ENCODE results near the gene TRAF2.

The TRAF2 gene

DNA sequence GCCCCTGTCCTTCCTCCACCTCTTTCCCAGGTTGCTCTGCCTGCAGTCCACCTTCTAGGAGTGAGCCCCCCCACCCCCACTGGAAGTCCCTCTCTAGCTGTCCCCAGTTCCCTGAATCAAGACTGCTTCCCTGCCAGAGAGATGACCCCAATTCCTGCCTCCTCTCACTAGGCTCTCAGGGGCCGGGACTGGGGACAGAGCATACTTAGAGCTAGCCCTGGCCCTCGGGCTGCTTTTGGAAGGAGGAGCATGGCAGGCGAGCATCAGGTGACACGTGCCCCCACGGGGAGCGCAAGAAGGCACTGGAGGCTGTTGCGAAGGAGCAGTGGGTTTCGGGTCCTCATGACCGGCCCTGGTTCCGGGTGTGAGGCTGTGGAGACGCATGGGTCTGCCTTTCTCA, 9.7 kb downstream of the TRAF2 start:
- Histone ChIP-seq H3K36me3 (ENCODE audit: control insufficient read depth, insufficient read depth, low read length) (peaks cover 59% of the 10 kb centered on the region), H3K27ac (ENCODE audit: low read depth, low read length) (no peak overlapping the region), H3K9me3 (ENCODE audit: control insufficient read depth, insufficient read depth, low read depth, low read length) (no peaks in the 10 kb centered on the region), H3K4me3 (ENCODE audit: low read depth, low read length) (no peak overlapping the region), H3K4me1 (ENCODE audit: control insufficient read depth, insufficient read depth, low read length) (0 out of 2 replicates have a peak, but pooled peaks cover 2% of the 10 kb centered on the region), H3K9ac (ENCODE audit: low read length) (no peak overlapping the region), H3K27me3 (ENCODE audit: control insufficient read depth, insufficient read depth, low read length) (no peaks in the 10 kb centered on the region)

DNA sequence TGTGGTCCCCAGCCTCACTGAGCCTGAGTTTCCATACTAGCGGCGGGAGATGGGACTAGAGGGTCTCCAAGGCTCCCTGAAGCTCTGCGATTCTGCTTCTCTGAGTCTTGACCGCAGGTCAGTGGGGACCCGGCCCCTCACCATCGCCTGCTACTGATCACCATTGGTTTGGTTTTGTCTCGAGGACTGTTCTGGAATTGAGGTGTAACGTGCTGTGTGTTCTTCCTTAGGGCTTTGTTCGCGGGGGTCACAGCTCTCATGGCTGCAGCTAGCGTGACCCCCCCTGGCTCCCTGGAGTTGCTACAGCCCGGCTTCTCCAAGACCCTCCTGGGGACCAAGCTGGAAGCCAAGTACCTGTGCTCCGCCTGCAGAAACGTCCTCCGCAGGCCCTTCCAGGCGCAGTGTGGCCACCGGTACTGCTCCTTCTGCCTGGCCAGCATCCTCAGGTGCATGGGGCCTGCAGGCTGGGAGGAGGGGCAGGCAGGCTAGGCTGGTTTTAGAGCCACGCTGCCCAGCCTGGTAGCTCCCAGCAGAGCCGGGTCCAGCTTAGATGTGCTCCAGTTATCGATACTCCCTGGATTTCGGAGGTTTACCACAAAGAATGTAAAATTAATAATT, 12.3 kb downstream of the TRAF2 start:
- no peak overlapping the region for H3K9ac ChIP-seq (ENCODE audit: low read length)
- no peaks in the 10 kb centered on the region for H3K9me3 ChIP-seq (ENCODE audit: control insufficient read depth, insufficient read depth, low read depth, low read length)
- no peaks in the 10 kb centered on the region for H3K27me3 ChIP-seq (ENCODE audit: control insufficient read depth, insufficient read depth, low read length)
- peaks cover 69% of the 10 kb centered on the region for H3K36me3 ChIP-seq (ENCODE audit: control insufficient read depth, insufficient read depth, low read length)
- no peak overlapping the region for H3K4me3 ChIP-seq (ENCODE audit: low read depth, low read length)
- H3K27ac ChIP-seq (ENCODE audit: low read depth, low read length) = no peak overlapping the region
- H3K4me1 ChIP-seq (ENCODE audit: control insufficient read depth, insufficient read depth, low read length) = 0 out of 2 replicates have a peak, but pooled peaks cover 5% of the 10 kb centered on the region

DNA sequence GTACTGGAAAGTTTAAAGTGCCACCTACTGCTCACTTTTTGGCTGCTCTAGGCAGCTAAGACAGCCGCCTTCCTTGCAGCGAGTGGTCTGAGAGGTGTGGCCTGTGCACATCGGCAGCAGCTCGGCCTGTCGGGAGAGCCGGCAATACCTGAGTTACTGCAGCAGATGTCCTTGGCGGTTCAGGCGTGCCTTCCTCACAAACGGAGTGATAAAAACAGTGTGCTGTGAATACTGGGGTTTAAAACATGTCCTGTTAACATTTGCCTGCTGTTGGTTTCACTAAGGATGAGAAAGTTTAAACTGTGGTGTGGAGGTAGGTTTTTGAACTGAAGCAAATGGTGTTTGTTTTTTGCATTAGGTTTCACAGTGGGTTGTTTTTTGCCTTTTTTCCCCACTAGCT, 12.9 kb downstream of the TRAF2 start:
- no peak overlapping the region for H3K9ac ChIP-seq (ENCODE audit: low read length)
- no peak overlapping the region for H3K27ac ChIP-seq (ENCODE audit: low read depth, low read length)

GRCh38 chr9:136900556-136900955, 14.2 kb downstream of the TRAF2 start:
- peaks cover 68% of the 10 kb centered on the region for H3K36me3 ChIP-seq (ENCODE audit: control insufficient read depth, insufficient read depth, low read length)
- H3K9ac ChIP-seq (ENCODE audit: low read length) = no peak overlapping the region
- no peaks in the 10 kb centered on the region for H3K9me3 ChIP-seq (ENCODE audit: control insufficient read depth, insufficient read depth, low read depth, low read length)
- no peak overlapping the region; the same call in 1 of the 2 replicates for H3K27ac ChIP-seq (ENCODE audit: low read depth, low read length)
- H3K4me1 ChIP-seq (ENCODE audit: control insufficient read depth, insufficient read depth, low read length) = 0 out of 2 replicates have a peak, but pooled peaks cover 5% of the 10 kb centered on the region
- no peaks in the 10 kb centered on the region for H3K27me3 ChIP-seq (ENCODE audit: control insufficient read depth, insufficient read depth, low read length)
- H3K4me3 ChIP-seq (ENCODE audit: low read depth, low read length) = no peak overlapping the region

More for the DNA sequence above, 12.9 kb downstream of the TRAF2 start:
- H3K9me3 ChIP-seq (ENCODE audit: control insufficient read depth, insufficient read depth, low read depth, low read length) = no peaks in the 10 kb centered on the region
- no peaks in the 10 kb centered on the region for H3K27me3 ChIP-seq (ENCODE audit: control insufficient read depth, insufficient read depth, low read length)
- H3K4me3 ChIP-seq (ENCODE audit: low read depth, low read length) = no peak overlapping the region
- H3K36me3 ChIP-seq (ENCODE audit: control insufficient read depth, insufficient read depth, low read length) = peaks cover 71% of the 10 kb centered on the region
- H3K4me1 ChIP-seq (ENCODE audit: control insufficient read depth, insufficient read depth, low read length) = 0 out of 2 replicates have a peak, but pooled peaks cover 5% of the 10 kb centered on the region

DNA sequence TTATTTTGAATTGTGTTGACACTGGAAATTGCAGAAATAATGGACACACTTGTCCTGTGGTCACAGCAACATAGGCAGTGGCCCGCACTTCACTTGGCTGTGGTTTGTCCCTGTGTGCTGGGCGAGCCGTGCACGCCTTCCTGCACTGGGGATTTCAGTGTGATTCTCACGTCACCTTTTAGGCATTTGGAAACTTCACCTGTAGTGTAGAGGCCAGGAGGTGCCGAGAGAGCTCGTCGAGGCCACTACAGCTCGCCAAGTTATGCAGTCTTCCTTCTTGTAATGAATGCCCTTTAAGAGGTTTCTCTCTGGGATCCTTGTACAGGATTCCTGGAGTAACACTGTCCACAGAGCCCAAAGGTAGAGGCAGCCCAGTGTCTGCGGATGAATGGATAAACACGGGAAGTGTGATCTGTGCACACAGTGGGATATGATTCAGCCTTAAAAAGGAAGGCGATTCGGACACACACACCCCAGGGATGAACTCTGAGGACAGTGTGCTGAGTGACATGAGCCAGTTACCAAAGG, 14.7 kb downstream of the TRAF2 start:
- no peaks in the 10 kb centered on the region for H3K9me3 ChIP-seq (ENCODE audit: control insufficient read depth, insufficient read depth, low read depth, low read length)
- H3K27me3 ChIP-seq (ENCODE audit: control insufficient read depth, insufficient read depth, low read length) = no peaks in the 10 kb centered on the region
- H3K4me1 ChIP-seq (ENCODE audit: control insufficient read depth, insufficient read depth, low read length) = 0 out of 2 replicates have a peak, but pooled peaks cover 5% of the 10 kb centered on the region
- H3K9ac ChIP-seq (ENCODE audit: low read length) = peak overlapping the region; percentile 25
- H3K27ac ChIP-seq (ENCODE audit: low read depth, low read length) = no peak overlapping the region; the same call in 1 of the 2 replicates
- peaks cover 71% of the 10 kb centered on the region for H3K36me3 ChIP-seq (ENCODE audit: control insufficient read depth, insufficient read depth, low read length)
- H3K4me3 ChIP-seq (ENCODE audit: low read depth, low read length) = no peak overlapping the region

GRCh38 chr9:136901516-136902258, 15.4 kb downstream of the TRAF2 start:
- Histone ChIP-seq H3K9me3 (ENCODE audit: control insufficient read depth, insufficient read depth, low read depth, low read length) (no peaks in the 10 kb centered on the region), H3K9ac (ENCODE audit: low read length) (peak overlapping the region; percentile 25), H3K27me3 (ENCODE audit: control insufficient read depth, insufficient read depth, low read length) (no peaks in the 10 kb centered on the region), H3K27ac (ENCODE audit: low read depth, low read length) (no peak overlapping the region; the same call in 1 of the 2 replicates), H3K36me3 (ENCODE audit: control insufficient read depth, insufficient read depth, low read length) (peaks cover 74% of the 10 kb centered on the region), H3K4me3 (ENCODE audit: low read depth, low read length) (no peak overlapping the region), H3K4me1 (ENCODE audit: control insufficient read depth, insufficient read depth, low read length) (0 out of 2 replicates have a peak, but pooled peaks cover 5% of the 10 kb centered on the region)

- Histone ChIP-seq H3K36me3 (ENCODE audit: control insufficient read depth, insufficient read depth, low read length) (peaks cover 81% of the 10 kb centered on the region), H3K4me1 (ENCODE audit: control insufficient read depth, insufficient read depth, low read length) (0 out of 2 replicates have a peak, but pooled peaks cover 5% of the 10 kb centered on the region), H3K9me3 (ENCODE audit: control insufficient read depth, insufficient read depth, low read depth, low read length) (no peaks in the 10 kb centered on the region), H3K9ac (ENCODE audit: low read length) (no peak overlapping the region), H3K27me3 (ENCODE audit: control insufficient read depth, insufficient read depth, low read length) (no peaks in the 10 kb centered on the region), H3K4me3 (ENCODE audit: low read depth, low read length) (no peak overlapping the region), H3K27ac (ENCODE audit: low read depth, low read length) (no peak overlapping the region)
Observed at GRCh38 chr9:136902259-136902821, 16.0 kb downstream of the TRAF2 start.

GRCh38 chr9:136903041-136903554, 16.8 kb downstream of the TRAF2 start:
- no peak overlapping the region for H3K27ac ChIP-seq (ENCODE audit: low read depth, low read length)
- H3K4me1 ChIP-seq (ENCODE audit: control insufficient read depth, insufficient read depth, low read length) = 0 out of 2 replicates have a peak, but pooled peaks cover 5% of the 10 kb centered on the region
- H3K4me3 ChIP-seq (ENCODE audit: low read depth, low read length) = no peak overlapping the region
- no peak overlapping the region for H3K9ac ChIP-seq (ENCODE audit: low read length)
- no peaks in the 10 kb centered on the region for H3K27me3 ChIP-seq (ENCODE audit: control insufficient read depth, insufficient read depth, low read length)
- H3K9me3 ChIP-seq (ENCODE audit: control insufficient read depth, insufficient read depth, low read depth, low read length) = no peaks in the 10 kb centered on the region
- peaks cover 89% of the 10 kb centered on the region for H3K36me3 ChIP-seq (ENCODE audit: control insufficient read depth, insufficient read depth, low read length)

GRCh38 chr9:136906266-136906665, 19.9 kb downstream of the TRAF2 start:
- H3K4me3 ChIP-seq (ENCODE audit: low read depth, low read length) = no peak overlapping the region
- no peaks in the 10 kb centered on the region for H3K4me1 ChIP-seq (ENCODE audit: control insufficient read depth, insufficient read depth, low read length)
- H3K9ac ChIP-seq (ENCODE audit: low read length) = no peak overlapping the region
- H3K27ac ChIP-seq (ENCODE audit: low read depth, low read length) = no peak overlapping the region
- peaks cover 82% of the 10 kb centered on the region for H3K36me3 ChIP-seq (ENCODE audit: control insufficient read depth, insufficient read depth, low read length)
- no peaks in the 10 kb centered on the region for H3K27me3 ChIP-seq (ENCODE audit: control insufficient read depth, insufficient read depth, low read length)
- H3K9me3 ChIP-seq (ENCODE audit: control insufficient read depth, insufficient read depth, low read depth, low read length) = no peaks in the 10 kb centered on the region

DNA sequence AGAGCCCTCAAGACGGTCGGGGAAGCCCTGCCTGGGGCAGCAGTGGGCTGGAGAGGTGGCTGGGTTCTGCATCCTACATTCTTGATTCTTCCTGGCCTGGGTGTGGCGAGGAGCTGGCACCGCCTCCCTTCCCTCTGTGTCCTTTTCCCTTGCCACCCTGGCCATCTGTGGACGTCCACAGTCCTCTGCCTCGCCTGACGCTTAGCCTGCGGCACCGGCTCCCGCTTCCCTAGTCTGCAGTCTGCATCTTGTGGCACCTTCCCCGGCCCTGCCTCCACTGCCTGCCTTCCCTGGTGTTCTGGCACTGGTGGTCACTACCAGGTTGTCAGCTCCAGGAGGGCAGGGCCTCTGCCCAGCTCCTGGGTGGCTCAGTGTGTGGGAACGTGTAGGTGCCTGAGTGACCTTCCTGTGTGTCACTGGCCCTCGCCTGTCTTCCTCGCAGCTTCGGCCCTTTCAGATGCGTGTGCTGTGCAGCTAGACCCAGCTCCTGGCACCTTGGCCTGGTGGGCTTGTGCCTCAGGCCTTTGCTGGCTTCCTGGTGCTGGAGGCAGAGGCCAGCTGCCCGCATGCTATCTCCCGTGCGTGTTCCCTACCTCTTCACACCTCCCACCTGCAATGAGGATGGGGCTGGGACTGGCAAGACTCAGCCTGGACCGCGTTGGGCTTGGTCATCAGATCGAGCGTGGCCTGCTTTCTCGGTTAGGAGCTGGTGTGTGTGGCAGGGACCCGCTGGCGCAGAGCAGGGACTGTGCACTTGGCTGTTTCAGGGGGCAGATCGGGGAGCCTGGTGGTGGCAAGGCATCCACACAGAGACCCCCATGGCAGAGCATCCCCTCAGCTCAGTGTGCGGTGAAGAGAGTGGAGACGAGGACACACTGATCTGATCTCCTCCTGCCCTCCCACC, 20.9 kb downstream of the TRAF2 start:
- no peak overlapping the region for H3K4me3 ChIP-seq (ENCODE audit: low read depth, low read length)
- peaks cover 76% of the 10 kb centered on the region for H3K36me3 ChIP-seq (ENCODE audit: control insufficient read depth, insufficient read depth, low read length)
- no peaks in the 10 kb centered on the region for H3K9me3 ChIP-seq (ENCODE audit: control insufficient read depth, insufficient read depth, low read depth, low read length)
- H3K9ac ChIP-seq (ENCODE audit: low read length) = no peak overlapping the region
- H3K27me3 ChIP-seq (ENCODE audit: control insufficient read depth, insufficient read depth, low read length) = no peaks in the 10 kb centered on the region
- no peaks in the 10 kb centered on the region for H3K4me1 ChIP-seq (ENCODE audit: control insufficient read depth, insufficient read depth, low read length)
- H3K27ac ChIP-seq (ENCODE audit: low read depth, low read length) = no peak overlapping the region
